IMR-90 (cell line): ENCODE measurements around the gene CLPSL2. TPM values are rescaled to one million over a fixed set of nuclear protein-coding genes. Genes with fewer than 3 reads are reported as not detected.

ENCODE experiments used
- ATAC-seq: fragments of 200-7000 bp; cut with Tn5 transposase; 2 replicates; pipeline ENCODE4 v1.9.1; 2020; ENCODE audit warnings: low read depth, mild to moderate bottlenecking, moderate library complexity
- BruUV-seq: library from RNA; stranded (reverse); fragments of 400-500 nt; replicated peaks from 2 replicates; lab custom pipeline; 2021; lab: Mats Ljungman, UMichigan
- CTCF ChIA-PET: fragments of 300-600 bp; formaldehyde crosslinking; extraction: SDS; loops from one replicate; lab custom pipeline; 2021; ENCODE audit warnings: antibody characterized with exemption; lab: Yijun Ruan, JAX
- POLR2A ChIA-PET: fragments of 300-600 bp; sonication (Branson Sonifier 250); formaldehyde crosslinking; loops from one replicate; lab custom pipeline; 2022; ENCODE audit warnings: antibody characterized with exemption; ENCODE audit not compliant: unreplicated experiment; lab: Charles Lee
- DNase-seq: peaks from one replicate; pipeline ENCODE4 v3.0.0; 2013
- H2AFZ ChIP-seq: replicated peaks from 2 replicates; pipeline ENCODE3; 2013; ENCODE audit warnings: low read length, mild to moderate bottlenecking; ENCODE audit not compliant: poor library complexity
- H2AK5ac ChIP-seq: 2 replicates; pipeline ENCODE4 v1.6.1; 2013; ENCODE audit warnings: low read depth, low read length, inconsistent platforms
- H2AK9ac ChIP-seq: replicated peaks from 2 replicates; pipeline ENCODE3; 2013; ENCODE audit warnings: mild to moderate bottlenecking, low read depth, low read length, moderate library complexity; ENCODE audit not compliant: poor library complexity
- H2BK120ac ChIP-seq: 2 replicates; pipeline ENCODE4 v1.6.1; 2013; ENCODE audit warnings: low read depth, low read length, inconsistent platforms
- H2BK15ac ChIP-seq: 3 replicates; pipeline ENCODE4 v1.6.1; 2013; ENCODE audit warnings: low read depth, low read length, inconsistent platforms
- H2BK20ac ChIP-seq: 2 replicates; pipeline ENCODE4 v1.6.1; 2013; ENCODE audit warnings: low read depth, mild to moderate bottlenecking, inconsistent platforms, low read length, moderate library complexity
- H2BK5ac ChIP-seq: 2 replicates; pipeline ENCODE4 v1.6.1; 2013; ENCODE audit warnings: mild to moderate bottlenecking, low read depth, low read length, inconsistent platforms; ENCODE audit not compliant: poor library complexity, severe bottlenecking
- H3K14ac ChIP-seq: replicated peaks from 2 replicates; pipeline ENCODE4 v1.6.1; 2013; ENCODE audit warnings: low read depth, low read length, inconsistent platforms
- H3K18ac ChIP-seq: 2 replicates; pipeline ENCODE4 v1.6.1; 2013; ENCODE audit warnings: low read depth, low read length, control low read depth
- H3K23ac ChIP-seq: 2 replicates; pipeline ENCODE4 v1.6.1; 2013; ENCODE audit warnings: low read depth, low read length, inconsistent platforms
- H3K27ac ChIP-seq: 2 replicates; pipeline ENCODE4 v1.5.1; 2013; ENCODE audit warnings: mild to moderate bottlenecking, control low read depth, low read length; ENCODE audit not compliant: insufficient read depth
- H3K27me3 ChIP-seq: 2 replicates; pipeline ENCODE4 v1.6.1; 2013; ENCODE audit warnings: low read length; ENCODE audit not compliant: control insufficient read depth, insufficient read depth
- H3K36me3 ChIP-seq: 2 replicates; pipeline ENCODE4 v1.6.1; 2013; ENCODE audit warnings: low read length, mixed read lengths; ENCODE audit not compliant: control insufficient read depth, insufficient read depth
- H3K4ac ChIP-seq: 2 replicates; pipeline ENCODE4 v1.6.1; 2013; ENCODE audit warnings: low read depth, low read length, inconsistent platforms
- H3K4me1 ChIP-seq: 2 replicates; pipeline ENCODE4 v1.6.1; 2013; ENCODE audit warnings: low read length, mixed read lengths; ENCODE audit not compliant: control insufficient read depth, insufficient read depth
- H3K4me2 ChIP-seq: 2 replicates; pipeline ENCODE4 v1.6.1; 2013; ENCODE audit warnings: low read depth, mild to moderate bottlenecking, control low read depth, low read length, moderate library complexity
- H3K4me3 ChIP-seq: 2 replicates; pipeline ENCODE4 v1.5.1; 2013; ENCODE audit warnings: low read depth, mild to moderate bottlenecking, control low read depth, low read length, moderate library complexity; ENCODE audit not compliant: insufficient read depth
- H3K56ac ChIP-seq: 2 replicates; pipeline ENCODE4 v1.6.1; 2013; ENCODE audit warnings: low read length, inconsistent platforms; ENCODE audit not compliant: insufficient read depth; ENCODE audit errors: extremely low read depth
- H3K79me1 ChIP-seq, 2 experiments: 2 replicates each; pipeline ENCODE4 v1.6.1; 2013; ENCODE audit warnings: low read length in 2 of 2, inconsistent platforms in 1 of 2, low read depth in 1 of 2
- H3K9ac ChIP-seq: 2 replicates; pipeline ENCODE4 v1.6.1; 2013; ENCODE audit warnings: low read depth, low read length, control low read depth
- H3K9me1 ChIP-seq: 2 replicates; pipeline ENCODE4 v1.6.1; 2013; ENCODE audit warnings: low read length, inconsistent platforms; ENCODE audit not compliant: insufficient read depth
- H3K9me3 ChIP-seq: 2 replicates; pipeline ENCODE4 v1.6.1; 2013; ENCODE audit warnings: low read length; ENCODE audit not compliant: control insufficient read depth, insufficient read depth
- H4K20me1 ChIP-seq: 2 replicates; pipeline ENCODE4 v1.6.1; 2013; ENCODE audit warnings: low read length, inconsistent platforms; ENCODE audit not compliant: insufficient read depth
- H4K5ac ChIP-seq: 2 replicates; pipeline ENCODE4 v1.6.1; 2013; ENCODE audit warnings: mild to moderate bottlenecking, low read depth, low read length, control low read depth
- H4K8ac ChIP-seq, 2 experiments: 2 replicates each; pipeline ENCODE4 v1.6.1; 2013; ENCODE audit warnings: low read depth in 2 of 2, low read length in 2 of 2, control low read depth in 1 of 2, inconsistent platforms in 1 of 2
- H4K91ac ChIP-seq: 2 replicates; pipeline ENCODE4 v1.6.1; 2013; ENCODE audit warnings: low read depth, low read length, inconsistent platforms; ENCODE audit not compliant: insufficient read depth
- BHLHE40 ChIP-seq: fragments of 150-350 bp; IDR thresholded peaks from 2 replicates; pipeline ENCODE4 v1.6.1; 2016; ENCODE audit warnings: mild to moderate bottlenecking, low read depth, low read length
- CEBPB ChIP-seq: IDR thresholded peaks from 2 replicates; pipeline ENCODE4 v1.6.1; 2012; ENCODE audit warnings: low read depth, low read length, improper control_type of control experiment
- CHD1 ChIP-seq: IDR thresholded peaks from 2 replicates; pipeline ENCODE4 v1.6.1; 2012; ENCODE audit warnings: low read depth, low read length, improper control_type of control experiment
- FOS ChIP-seq: fragments of 150-350 bp; IDR thresholded peaks from 2 replicates; pipeline ENCODE4 v1.6.1; 2016; ENCODE audit warnings: low read depth, low read length
- MAFK ChIP-seq: IDR thresholded peaks from 2 replicates; pipeline ENCODE4 v1.6.1; 2012; ENCODE audit warnings: low read depth, low read length, improper control_type of control experiment
- MAZ ChIP-seq: IDR thresholded peaks from 2 replicates; pipeline ENCODE4 v1.6.1; 2012; ENCODE audit warnings: low read depth, mild to moderate bottlenecking, low read length, improper control_type of control experiment, moderate library complexity, borderline replicate concordance
- MXI1 ChIP-seq: IDR thresholded peaks from 2 replicates; pipeline ENCODE4 v1.6.1; 2012; ENCODE audit warnings: low read depth, mild to moderate bottlenecking, low read length, moderate library complexity, borderline replicate concordance
- NFE2L2 ChIP-seq: fragments of 150-350 bp; IDR thresholded peaks from 2 replicates; pipeline ENCODE4 v1.6.1; 2016; ENCODE audit warnings: low read depth, mild to moderate bottlenecking, low read length
- RAD21 ChIP-seq: IDR thresholded peaks from 2 replicates; pipeline ENCODE4 v1.6.1; 2012; ENCODE audit warnings: low read length, improper control_type of control experiment
- RCOR1 ChIP-seq: IDR thresholded peaks from 2 replicates; pipeline ENCODE4 v1.6.1; 2012; ENCODE audit warnings: mild to moderate bottlenecking, low read length, improper control_type of control experiment; ENCODE audit not compliant: insufficient replicate concordance
- RFX5 ChIP-seq: IDR thresholded peaks from 2 replicates; pipeline ENCODE4 v1.8.0; 2012; ENCODE audit warnings: low read depth, mild to moderate bottlenecking, low read length, moderate library complexity
- SMC3 ChIP-seq: fragments of 150-350 bp; IDR thresholded peaks from 2 replicates; pipeline ENCODE4 v1.6.1; 2016; ENCODE audit warnings: low read depth, mild to moderate bottlenecking, antibody characterized with exemption, low read length, moderate library complexity
- WGBS, 2 experiments: methylation state at CpG; one replicate each; pipeline versions ENCODE4 v1.1.5 to v1.1.7; 2013; ENCODE audit warnings: missing lambda C conversion rate in 2 of 2; ENCODE audit not compliant: insufficient read length in 1 of 2; ENCODE audit errors: extremely low coverage in 2 of 2; 5-methylcytosine and 5-hydroxymethylcytosine counted together
- dilution Hi-C: fragments of 300-500 bp; cut with HindIII; formaldehyde crosslinking; loops from one replicate; pipeline ENCODE4 v1.14.3; 2018; ENCODE audit warnings: low sequenced_read_pairs; ENCODE audit not compliant: unreplicated experiment
- in situ Hi-C: fragments of 300-500 bp; cut with MboI; formaldehyde crosslinking; loops from 3 replicates; pipeline ENCODE4 v1.14.3; 2019; ENCODE audit warnings: low sequenced_read_pairs, inconsistent platforms, mixed read lengths
- intact Hi-C: fragments of 100-400 bp; cut with micrococcal nuclease; formaldehyde crosslinking; loops from 2 replicates; pipeline ENCODE4 v1.10.0; 2022
- polyA plus RNA-seq, 3 experiments: library from polyadenylated mRNA; depleted of rRNA; stranded (reverse); fragments of >200 nt; gene quantifications; 2 replicates each; pipeline ENCODE4 v1.2.3, GENCODE V29; 2012; ENCODE audit warnings: low replicate concordance in 1 of 3
- total RNA-seq: library from RNA; depleted of rRNA; stranded (reverse); fragments of >200 nt; gene quantifications from 2 replicates; pipeline ENCODE4 v1.2.3, GENCODE V29; 2012
- TF ChIP-seq, protein P1 (sequence below): fragments of 150-350 bp; IDR thresholded peaks from 2 replicates; pipeline ENCODE4 v1.6.1; 2016; ENCODE audit warnings: low read depth, mild to moderate bottlenecking, low read length, moderate library complexity, borderline replicate concordance
- TF ChIP-seq, protein P2 (sequence below): fragments of 150-350 bp; IDR thresholded peaks from 2 replicates; pipeline ENCODE4 v1.6.1; 2017; ENCODE audit warnings: mild to moderate bottlenecking, antibody characterized with exemption, low read length, low read depth
- TF ChIP-seq, protein P3 (sequence below): conservative IDR thresholded peaks from 2 replicates; pipeline ENCODE4 v1.5.1; 2012; ENCODE audit warnings: mild to moderate bottlenecking, low read depth, low read length, improper control_type of control experiment

The CLPSL2 gene
- total and polyA plus RNA-seq, 2 of the 4 experiments (the other 2 are of a cell fraction) = not detected

DNA sequence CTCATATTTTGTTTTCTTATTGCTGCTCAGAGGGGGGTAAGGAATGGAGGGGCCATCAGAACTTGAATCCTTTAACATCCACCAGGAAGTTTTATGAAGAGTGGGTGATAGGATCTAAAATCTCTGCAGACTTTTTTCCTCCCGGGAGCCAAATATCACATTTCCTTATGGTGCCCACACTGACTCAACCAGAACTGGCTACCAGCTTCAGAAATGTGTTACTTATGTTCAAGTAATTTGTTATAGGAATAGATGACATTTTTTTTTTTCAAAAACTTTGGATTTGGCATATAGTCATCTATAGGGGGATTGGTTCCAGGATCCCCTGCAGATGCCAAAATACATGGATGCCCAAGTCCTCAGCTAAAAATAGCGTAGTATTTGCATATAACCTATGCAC lies 47.2 kb downstream of the CLPSL2 start:
- dilution Hi-C loops = no loop called here
- H3K9ac ChIP-seq = no peak overlapping the region
- H3K9me3 ChIP-seq = no peaks in the 10 kb centered on the region
- TF ChIP-seq MXI1 (no peak), MAZ (no peak), RCOR1 (no peak), SMC3 (no peak), RFX5 (no peak), FOS (no peak), BHLHE40 (no peak), CEBPB (no peak), RAD21 (no peak), CHD1 (no peak), MAFK (no peak), NFE2L2 (no peak)
- TF ChIP-seq, protein P1, sequence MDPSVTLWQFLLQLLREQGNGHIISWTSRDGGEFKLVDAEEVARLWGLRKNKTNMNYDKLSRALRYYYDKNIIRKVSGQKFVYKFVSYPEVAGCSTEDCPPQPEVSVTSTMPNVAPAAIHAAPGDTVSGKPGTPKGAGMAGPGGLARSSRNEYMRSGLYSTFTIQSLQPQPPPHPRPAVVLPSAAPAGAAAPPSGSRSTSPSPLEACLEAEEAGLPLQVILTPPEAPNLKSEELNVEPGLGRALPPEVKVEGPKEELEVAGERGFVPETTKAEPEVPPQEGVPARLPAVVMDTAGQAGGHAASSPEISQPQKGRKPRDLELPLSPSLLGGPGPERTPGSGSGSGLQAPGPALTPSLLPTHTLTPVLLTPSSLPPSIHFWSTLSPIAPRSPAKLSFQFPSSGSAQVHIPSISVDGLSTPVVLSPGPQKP = no peak
- TF ChIP-seq, protein P2, sequence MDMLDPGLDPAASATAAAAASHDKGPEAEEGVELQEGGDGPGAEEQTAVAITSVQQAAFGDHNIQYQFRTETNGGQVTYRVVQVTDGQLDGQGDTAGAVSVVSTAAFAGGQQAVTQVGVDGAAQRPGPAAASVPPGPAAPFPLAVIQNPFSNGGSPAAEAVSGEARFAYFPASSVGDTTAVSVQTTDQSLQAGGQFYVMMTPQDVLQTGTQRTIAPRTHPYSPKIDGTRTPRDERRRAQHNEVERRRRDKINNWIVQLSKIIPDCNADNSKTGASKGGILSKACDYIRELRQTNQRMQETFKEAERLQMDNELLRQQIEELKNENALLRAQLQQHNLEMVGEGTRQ = no peak
- TF ChIP-seq, protein P3, sequence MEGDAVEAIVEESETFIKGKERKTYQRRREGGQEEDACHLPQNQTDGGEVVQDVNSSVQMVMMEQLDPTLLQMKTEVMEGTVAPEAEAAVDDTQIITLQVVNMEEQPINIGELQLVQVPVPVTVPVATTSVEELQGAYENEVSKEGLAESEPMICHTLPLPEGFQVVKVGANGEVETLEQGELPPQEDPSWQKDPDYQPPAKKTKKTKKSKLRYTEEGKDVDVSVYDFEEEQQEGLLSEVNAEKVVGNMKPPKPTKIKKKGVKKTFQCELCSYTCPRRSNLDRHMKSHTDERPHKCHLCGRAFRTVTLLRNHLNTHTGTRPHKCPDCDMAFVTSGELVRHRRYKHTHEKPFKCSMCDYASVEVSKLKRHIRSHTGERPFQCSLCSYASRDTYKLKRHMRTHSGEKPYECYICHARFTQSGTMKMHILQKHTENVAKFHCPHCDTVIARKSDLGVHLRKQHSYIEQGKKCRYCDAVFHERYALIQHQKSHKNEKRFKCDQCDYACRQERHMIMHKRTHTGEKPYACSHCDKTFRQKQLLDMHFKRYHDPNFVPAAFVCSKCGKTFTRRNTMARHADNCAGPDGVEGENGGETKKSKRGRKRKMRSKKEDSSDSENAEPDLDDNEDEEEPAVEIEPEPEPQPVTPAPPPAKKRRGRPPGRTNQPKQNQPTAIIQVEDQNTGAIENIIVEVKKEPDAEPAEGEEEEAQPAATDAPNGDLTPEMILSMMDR = no peak
- no peaks in the 10 kb centered on the region for H3K4me1 ChIP-seq
- H4K20me1 ChIP-seq = no peaks in the 10 kb centered on the region
- H3K27me3 ChIP-seq = no peaks in the 10 kb centered on the region; the same call in none of the 2 replicates
- H3K14ac ChIP-seq = no peak overlapping the region
- ChIA-PET POLR2A (no interaction called here), CTCF (no interaction called here)
- DNase-seq (no peak), ATAC-seq (no peak)
- no peak overlapping the region for H2BK5ac ChIP-seq
- H3K4me2 ChIP-seq = no peak overlapping the region
- no TSS peak for BruUV-seq
- intact Hi-C loops = no loop called here
- H3K23ac ChIP-seq = no peak overlapping the region
- no peak overlapping the region for H4K5ac ChIP-seq
- H3K9me1 ChIP-seq = no peaks in the 10 kb centered on the region
- no peak overlapping the region for H3K4me3 ChIP-seq
- no peak overlapping the region for H2AK9ac ChIP-seq
- H3K56ac ChIP-seq = no peak overlapping the region
- H2BK20ac ChIP-seq = no peak overlapping the region
- no peak overlapping the region for H2BK120ac ChIP-seq
- WGBS, 2 experiments = no CpG with 5 or more reads among the region's 2 CpGs
- H4K8ac ChIP-seq = no peak overlapping the region
- H4K91ac ChIP-seq = no peak overlapping the region
- in situ Hi-C loops = no loop called here
- H3K27ac ChIP-seq = no peak overlapping the region
- H3K79me1 ChIP-seq = no peaks in the 10 kb centered on the region
- H2AFZ ChIP-seq = no peak overlapping the region
- H3K4ac ChIP-seq = no peak overlapping the region
- H3K36me3 ChIP-seq = no peaks in the 10 kb centered on the region
- no peak overlapping the region for H3K18ac ChIP-seq
- no peak overlapping the region for H2BK15ac ChIP-seq
- H2AK5ac ChIP-seq = no peak overlapping the region
